H9 (cell line): Measurements from ENCODE around the gene AARSD1. TPM values are rescaled to one million over a fixed set of nuclear protein-coding genes. Genes with fewer than 3 reads are reported as not detected.
A peak's percentile ranks its signal among the peaks of the same experiment; 100 is the strongest.

Experiments
- DNase-seq: peaks from one replicate; pipeline ENCODE4 v3.0.0-alpha.2; 2017
- H2AFZ ChIP-seq: one replicate; pipeline ENCODE4 v1.6.1; 2013; ENCODE audit warnings: mild to moderate bottlenecking, low read length, control low read depth, moderate library complexity
- H2AK5ac ChIP-seq: 2 replicates; pipeline ENCODE4 v1.6.1; 2013; ENCODE audit warnings: low read length, control low read depth, mixed read lengths; ENCODE audit not compliant: insufficient read length
- H2BK120ac ChIP-seq: one replicate; pipeline ENCODE4 v1.6.1; 2013; ENCODE audit warnings: low read depth, mild to moderate bottlenecking, low read length, control low read depth, inconsistent platforms; ENCODE audit not compliant: poor library complexity, severe bottlenecking
- H2BK12ac ChIP-seq: 2 replicates; pipeline ENCODE4 v1.6.1; 2013; ENCODE audit warnings: low read length, control low read depth, mixed read lengths, low read depth; ENCODE audit not compliant: insufficient read length
- H2BK15ac ChIP-seq: 2 replicates; pipeline ENCODE4 v1.6.1; 2013; ENCODE audit warnings: low read depth, low read length, control low read depth
- H2BK20ac ChIP-seq: one replicate; pipeline ENCODE4 v1.6.1; 2013; ENCODE audit warnings: low read depth, mild to moderate bottlenecking, low read length, control low read depth, inconsistent platforms; ENCODE audit not compliant: poor library complexity, severe bottlenecking
- H2BK5ac ChIP-seq: 2 replicates; pipeline ENCODE4 v1.6.1; 2013; ENCODE audit warnings: low read length, control low read depth, mixed read lengths; ENCODE audit not compliant: insufficient read length
- H3K14ac ChIP-seq: 2 replicates; pipeline ENCODE4 v1.6.1; 2013; ENCODE audit warnings: low read length, control low read depth; ENCODE audit not compliant: insufficient read depth
- H3K18ac ChIP-seq: 2 replicates; pipeline ENCODE4 v1.6.1; 2013; ENCODE audit warnings: low read depth, mild to moderate bottlenecking, mixed read lengths, low read length, control low read depth; ENCODE audit not compliant: insufficient read length
- H3K23ac ChIP-seq: 2 replicates; pipeline ENCODE4 v1.6.1; 2013; ENCODE audit warnings: low read length, control low read depth, mixed read lengths, low read depth; ENCODE audit not compliant: insufficient read length
- H3K23me2 ChIP-seq: 2 replicates; pipeline ENCODE4 v1.6.1; 2013; ENCODE audit warnings: low read depth, mild to moderate bottlenecking, mixed read lengths, low read length, control low read depth; ENCODE audit not compliant: insufficient read length, poor library complexity, severe bottlenecking
- H3K27ac ChIP-seq: 2 replicates; pipeline ENCODE4 v1.5.1; 2013; ENCODE audit warnings: low read length, control low read depth, mixed read lengths, low read depth; ENCODE audit not compliant: insufficient read length
- H3K27me3 ChIP-seq: 2 replicates; pipeline ENCODE4 v1.6.1; 2013; ENCODE audit warnings: low read length, control low read depth, inconsistent platforms; ENCODE audit not compliant: insufficient read depth
- H3K4ac ChIP-seq: 2 replicates; pipeline ENCODE4 v1.6.1; 2013; ENCODE audit warnings: low read depth, mild to moderate bottlenecking, control low read depth, inconsistent platforms, low read length, moderate library complexity
- H3K4me1 ChIP-seq: 2 replicates; pipeline ENCODE4 v1.6.1; 2013; ENCODE audit warnings: low read length, control low read depth, inconsistent platforms; ENCODE audit not compliant: insufficient read depth
- H3K4me2 ChIP-seq: 2 replicates; pipeline ENCODE4 v1.6.1; 2013; ENCODE audit warnings: low read length, control low read depth, mixed read lengths; ENCODE audit not compliant: insufficient read length, insufficient read depth
- H3K56ac ChIP-seq: 2 replicates; pipeline ENCODE4 v1.6.1; 2013; ENCODE audit warnings: low read depth, mild to moderate bottlenecking, mixed read lengths, low read length, control low read depth; ENCODE audit not compliant: insufficient read length
- H3K79me1 ChIP-seq: 2 replicates; pipeline ENCODE4 v1.6.1; 2013; ENCODE audit warnings: low read depth, mild to moderate bottlenecking, moderate library complexity, low read length, control low read depth, inconsistent platforms; ENCODE audit not compliant: insufficient read depth, poor library complexity, severe bottlenecking
- H3K79me2 ChIP-seq: 2 replicates; pipeline ENCODE4 v1.6.1; 2013; ENCODE audit warnings: low read length, control low read depth, inconsistent platforms; ENCODE audit not compliant: insufficient read depth
- H3K9ac ChIP-seq: 2 replicates; pipeline ENCODE4 v1.6.1; 2013; ENCODE audit warnings: low read length, control low read depth, mixed read lengths; ENCODE audit not compliant: insufficient read length; ENCODE audit errors: extremely low read depth
- H3K9me3 ChIP-seq: one replicate; pipeline ENCODE4 v1.6.1; 2013; ENCODE audit warnings: low read depth, low read length, inconsistent platforms; ENCODE audit not compliant: control insufficient read depth
- H3T11ph ChIP-seq: one replicate; pipeline ENCODE4 v1.6.1; 2013; ENCODE audit warnings: mild to moderate bottlenecking, low read length, control low read depth, inconsistent platforms
- H4K20me1 ChIP-seq: one replicate; pipeline ENCODE4 v1.6.1; 2013; ENCODE audit not compliant: control insufficient read depth, insufficient read length, insufficient read depth
- H4K5ac ChIP-seq: 2 replicates; pipeline ENCODE4 v1.6.1; 2013; ENCODE audit warnings: low read depth, mild to moderate bottlenecking, mixed read lengths, low read length, control low read depth; ENCODE audit not compliant: insufficient read length
- H4K8ac ChIP-seq: replicated peaks from 2 replicates; pipeline ENCODE4 v1.6.1; 2013; ENCODE audit warnings: low read length, control low read depth, mixed read lengths, low read depth; ENCODE audit not compliant: insufficient read length
- H4K91ac ChIP-seq: 2 replicates; pipeline ENCODE4 v1.6.1; 2013; ENCODE audit warnings: low read depth, mild to moderate bottlenecking, moderate library complexity, mixed read lengths, low read length, control low read depth; ENCODE audit not compliant: insufficient read length
- H3K27ac Mint-ChIP-seq, 3 experiments: 2 replicates in 2 of 3; 3 replicates in 1 of 3; pipeline ENCODE4 v1.8.0; 2020 to 2021; ENCODE audit warnings: mixed read lengths in 3 of 3, mild to moderate bottlenecking in 1 of 3, moderate library complexity in 1 of 3
- H3K27me3 Mint-ChIP-seq: 2 replicates; pipeline ENCODE4 v1.8.0; 2021; ENCODE audit warnings: low read depth, mild to moderate bottlenecking, moderate library complexity, mixed read lengths
- H3K36me3 Mint-ChIP-seq, 3 experiments: 2 replicates in 2 of 3; 3 replicates in 1 of 3; pipeline ENCODE4 v1.8.0; 2020 to 2021; ENCODE audit warnings: low read depth in 3 of 3, mixed read lengths in 3 of 3; ENCODE audit not compliant: insufficient read depth in 1 of 3
- H3K4me1 Mint-ChIP-seq, 2 experiments: 2 replicates each; pipeline ENCODE4 v1.8.0; 2020; ENCODE audit warnings: mixed read lengths in 2 of 2
- H3K4me3 Mint-ChIP-seq, 2 experiments: 2 replicates in 1 of 2; 3 replicates in 1 of 2; pipeline ENCODE4 v1.8.0; 2020 to 2021; ENCODE audit warnings: mild to moderate bottlenecking in 2 of 2, mixed read lengths in 2 of 2, moderate library complexity in 1 of 2
- H3K9me3 Mint-ChIP-seq, 2 experiments: 2 replicates in 1 of 2; 3 replicates in 1 of 2; pipeline ENCODE4 v1.8.0; 2020; ENCODE audit warnings: mild to moderate bottlenecking in 2 of 2, mixed read lengths in 2 of 2, moderate library complexity in 1 of 2
- CTCF ChIP-seq: fragments of 200-600 bp; sonication (generic); conservative IDR thresholded peaks from 3 replicates; pipeline ENCODE4 v1.8.0; 2021; ENCODE audit warnings: antibody characterized with exemption, mild to moderate bottlenecking
- WGBS: extraction: QIAGEN DNeasy Blood & Tissue Kit; methylation state at CpG from one replicate; pipeline ENCODE4 v1.1.7; 2013; ENCODE audit warnings: missing lambda C conversion rate, low lambda C conversion rate, mixed read lengths; ENCODE audit not compliant: insufficient read length; ENCODE audit errors: extremely low coverage; 5-methylcytosine and 5-hydroxymethylcytosine counted together
- total RNA-seq: library from RNA; stranded (reverse); gene quantifications from 2 replicates; pipeline ENCODE4 v1.2.1, GENCODE V29; 2021

AARSD1 gene
- total RNA-seq, 1 experiment from 2014 or later = 68.7 TPM

DNA sequence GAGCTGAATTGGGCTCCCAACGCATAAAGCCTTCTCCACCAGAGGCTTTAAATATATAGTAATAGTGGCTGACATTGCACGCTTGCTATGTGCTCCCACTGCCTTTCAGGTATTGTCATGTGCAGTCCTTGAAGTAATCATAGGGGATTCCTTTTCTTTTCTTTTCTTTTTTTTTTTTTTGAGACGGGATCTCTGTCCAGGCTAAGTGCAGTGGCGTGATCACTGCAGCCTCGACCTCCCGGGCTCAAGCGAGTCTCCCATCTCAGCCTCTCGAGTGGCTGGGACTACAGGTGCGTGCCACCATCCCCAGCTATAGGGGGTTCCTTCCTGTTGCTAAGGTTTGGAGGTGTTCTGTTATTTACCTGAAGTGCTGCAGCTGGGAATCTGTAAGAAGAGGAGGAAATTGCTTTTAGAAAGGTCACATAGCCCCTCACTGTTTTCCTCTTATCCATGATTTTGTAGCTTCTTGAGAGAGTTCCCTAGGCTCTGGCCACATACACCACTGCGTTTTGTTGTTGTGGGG is 34.8 kb upstream of the AARSD1 start:
- Histone ChIP-seq H3K23me2 (peaks cover 10% of the 10 kb centered on the region), H2BK120ac (no peak overlapping the region), H4K8ac (peak overlapping the region; percentile 58), H3K56ac (peak overlapping the region; percentile 38), H2BK5ac (no peak overlapping the region), H3K27ac (no peak overlapping the region), H3K9me3 (no peaks in the 10 kb centered on the region), H3K4ac (peak overlapping the region; percentile 40; the same call in 1 of the 2 replicates), H4K5ac (peak overlapping the region; percentile 74), H3K4me2 (peak overlapping the region; percentile 95), H3K27me3 (no peaks in the 10 kb centered on the region), H4K20me1 (no peaks in the 10 kb centered on the region), H3K23ac (no peak overlapping the region), H2BK12ac (no peak overlapping the region), H2AFZ (no peak overlapping the region), H3T11ph (no peak overlapping the region), H2BK20ac (no peak overlapping the region), H3K18ac (peak overlapping the region; percentile 81), H3K9ac (peak overlapping the region; percentile 98), H3K79me2 (peaks cover 15% of the 10 kb centered on the region; the same call in 1 of the 2 replicates), H2BK15ac (no peak overlapping the region), H3K14ac (peak overlapping the region; percentile 92; the same call in 1 of the 2 replicates), H4K91ac (no peak overlapping the region), H3K79me1 (peaks cover 6% of the 10 kb centered on the region), H2AK5ac (no peak overlapping the region), H3K4me1 (no peaks in the 10 kb centered on the region)
- Mint-ChIP-seq H3K36me3 (peaks cover 38 to 61% (median 54%) of the 10 kb centered on the region in 3 experiments), H3K4me3 (peak overlapping the region; percentile 97 to 98), H3K9me3 (no peaks in the 10 kb centered on the region; a peak in 1 of 5 replicates), H3K4me1 (peaks cover 20 to 25% of the 10 kb centered on the region in 2 experiments), H3K27ac (peak overlapping the region; percentile 98 to 100 (median 99)), H3K27me3 (no peaks in the 10 kb centered on the region)
- no peak for DNase-seq
- TF ChIP-seq CTCF = no peak
- no CpG with 5 or more reads among the region's 10 CpGs for WGBS
